Progenitor cell of endocrine pancreas (in vitro differentiated cells): ENCODE results near the gene TSPAN4. TPM values are rescaled to one million over a fixed set of nuclear protein-coding genes. Genes with fewer than 3 reads are reported as not detected.

Experiments
- DNase-seq: peaks from one replicate; pipeline ENCODE4 v3.0.0; 2021; ENCODE audit warnings: low spot score; ENCODE audit not compliant: unreplicated experiment
- H3K27ac Mint-ChIP-seq: 2 replicates; pipeline ENCODE4 v1.8.0; 2021; ENCODE audit warnings: mild to moderate bottlenecking, moderate library complexity, mixed read lengths
- H3K27me3 Mint-ChIP-seq: 2 replicates; pipeline ENCODE4 v1.8.0; 2021; ENCODE audit warnings: mixed read lengths
- H3K36me3 Mint-ChIP-seq: 2 replicates; pipeline ENCODE4 v1.8.0; 2022; ENCODE audit warnings: mixed read lengths; ENCODE audit not compliant: insufficient read depth
- H3K4me1 Mint-ChIP-seq: 2 replicates; pipeline ENCODE4 v1.8.0; 2021; ENCODE audit warnings: low read depth, mixed read lengths
- H3K4me3 Mint-ChIP-seq: 2 replicates; pipeline ENCODE4 v1.8.0; 2021; ENCODE audit warnings: low read depth, mild to moderate bottlenecking, moderate library complexity, mixed read lengths
- H3K9me3 Mint-ChIP-seq: 2 replicates; pipeline ENCODE4 v1.8.0; 2021; ENCODE audit warnings: low read depth, mixed read lengths
- total RNA-seq: library from RNA; stranded (reverse); gene quantifications from 2 replicates; pipeline ENCODE4 v1.2.1, GENCODE V29; 2021
- TF ChIP-seq, protein P1 (sequence below): fragments of 200-600 bp; sonication (generic); IDR thresholded peaks from one replicate; pipeline ENCODE4 v1.5.0; 2021; ENCODE audit warnings: antibody characterized with exemption, mild to moderate bottlenecking; ENCODE audit not compliant: unreplicated experiment

TSPAN4 gene
- total RNA-seq, 1 donor from 2014 or later: 24.9 TPM

DNA sequence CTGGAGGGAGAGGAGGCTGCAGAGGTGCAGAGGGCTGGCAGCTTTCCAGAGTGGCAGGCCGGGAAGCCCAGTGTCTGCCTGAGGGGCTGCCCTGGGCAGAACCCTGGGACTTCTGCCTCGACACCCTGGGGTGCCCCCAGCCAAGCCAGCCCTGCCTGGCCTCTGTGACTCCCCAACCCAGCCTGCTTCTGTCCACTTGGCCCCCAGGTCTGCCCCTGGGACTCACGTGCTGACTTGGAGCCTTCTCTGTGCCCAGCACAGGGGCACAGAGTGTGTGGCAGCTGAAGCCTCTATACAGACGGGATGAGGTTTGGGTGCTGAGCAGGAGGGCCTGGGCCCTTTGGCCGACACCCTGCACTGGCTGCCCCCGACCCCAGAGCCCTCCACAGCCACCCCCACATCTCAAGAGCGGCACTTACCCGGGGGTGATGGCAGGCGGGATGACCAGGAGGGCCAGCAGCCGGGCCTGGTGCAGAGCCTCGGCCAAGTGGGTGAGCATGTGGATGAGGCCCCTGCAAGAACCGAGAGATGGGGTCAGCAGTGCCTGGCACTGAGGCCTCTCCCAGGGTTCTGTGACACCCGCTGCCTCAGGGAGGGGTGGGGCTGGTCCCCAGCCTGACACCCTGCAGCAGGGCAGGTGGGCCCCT, 50.5 kb downstream of the TSPAN4 start:
- no peaks in the 10 kb centered on the region for H3K27me3 Mint-ChIP-seq
- H3K4me3 Mint-ChIP-seq: no peak overlapping the region
- TF ChIP-seq, protein P1, sequence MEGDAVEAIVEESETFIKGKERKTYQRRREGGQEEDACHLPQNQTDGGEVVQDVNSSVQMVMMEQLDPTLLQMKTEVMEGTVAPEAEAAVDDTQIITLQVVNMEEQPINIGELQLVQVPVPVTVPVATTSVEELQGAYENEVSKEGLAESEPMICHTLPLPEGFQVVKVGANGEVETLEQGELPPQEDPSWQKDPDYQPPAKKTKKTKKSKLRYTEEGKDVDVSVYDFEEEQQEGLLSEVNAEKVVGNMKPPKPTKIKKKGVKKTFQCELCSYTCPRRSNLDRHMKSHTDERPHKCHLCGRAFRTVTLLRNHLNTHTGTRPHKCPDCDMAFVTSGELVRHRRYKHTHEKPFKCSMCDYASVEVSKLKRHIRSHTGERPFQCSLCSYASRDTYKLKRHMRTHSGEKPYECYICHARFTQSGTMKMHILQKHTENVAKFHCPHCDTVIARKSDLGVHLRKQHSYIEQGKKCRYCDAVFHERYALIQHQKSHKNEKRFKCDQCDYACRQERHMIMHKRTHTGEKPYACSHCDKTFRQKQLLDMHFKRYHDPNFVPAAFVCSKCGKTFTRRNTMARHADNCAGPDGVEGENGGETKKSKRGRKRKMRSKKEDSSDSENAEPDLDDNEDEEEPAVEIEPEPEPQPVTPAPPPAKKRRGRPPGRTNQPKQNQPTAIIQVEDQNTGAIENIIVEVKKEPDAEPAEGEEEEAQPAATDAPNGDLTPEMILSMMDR: no peak
- no peak overlapping the region for H3K27ac Mint-ChIP-seq
- no peaks in the 10 kb centered on the region for H3K4me1 Mint-ChIP-seq
- no peaks in the 10 kb centered on the region for H3K9me3 Mint-ChIP-seq
- no peak for DNase-seq
- H3K36me3 Mint-ChIP-seq: no peaks in the 10 kb centered on the region

DNA sequence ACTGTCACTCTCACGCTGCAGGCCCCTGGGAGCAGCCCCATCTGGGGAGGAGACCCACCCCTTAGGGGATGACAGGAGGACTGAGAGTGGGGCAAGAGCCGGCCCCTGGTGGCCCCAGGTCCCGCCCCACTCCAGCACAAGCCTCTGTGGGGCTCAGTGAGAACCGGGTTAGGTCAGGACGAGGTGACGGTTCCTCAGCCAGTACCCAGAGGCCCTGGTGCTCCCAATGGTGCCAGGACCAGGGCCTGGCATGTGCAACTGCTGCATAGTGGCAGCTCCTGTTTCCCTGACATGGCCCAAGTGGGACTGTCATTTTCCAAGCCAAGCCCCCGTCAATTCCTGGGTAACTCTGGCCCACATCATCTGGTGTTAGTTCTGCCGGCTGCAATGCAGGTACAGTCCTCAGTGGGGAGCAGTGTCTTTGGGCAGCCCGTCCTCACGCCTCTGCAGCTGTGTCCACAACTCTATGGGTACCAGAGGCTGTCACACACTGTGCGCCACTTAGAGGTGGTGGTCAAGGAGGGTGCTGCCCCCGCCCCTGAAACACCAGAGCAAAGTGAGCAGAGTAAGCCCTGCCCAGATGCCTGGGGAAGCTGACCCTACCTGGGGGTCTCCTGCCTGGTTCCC, 52.0 kb downstream of the TSPAN4 start:
- DNase-seq: no peak
- no peaks in the 10 kb centered on the region for H3K36me3 Mint-ChIP-seq

DNA sequence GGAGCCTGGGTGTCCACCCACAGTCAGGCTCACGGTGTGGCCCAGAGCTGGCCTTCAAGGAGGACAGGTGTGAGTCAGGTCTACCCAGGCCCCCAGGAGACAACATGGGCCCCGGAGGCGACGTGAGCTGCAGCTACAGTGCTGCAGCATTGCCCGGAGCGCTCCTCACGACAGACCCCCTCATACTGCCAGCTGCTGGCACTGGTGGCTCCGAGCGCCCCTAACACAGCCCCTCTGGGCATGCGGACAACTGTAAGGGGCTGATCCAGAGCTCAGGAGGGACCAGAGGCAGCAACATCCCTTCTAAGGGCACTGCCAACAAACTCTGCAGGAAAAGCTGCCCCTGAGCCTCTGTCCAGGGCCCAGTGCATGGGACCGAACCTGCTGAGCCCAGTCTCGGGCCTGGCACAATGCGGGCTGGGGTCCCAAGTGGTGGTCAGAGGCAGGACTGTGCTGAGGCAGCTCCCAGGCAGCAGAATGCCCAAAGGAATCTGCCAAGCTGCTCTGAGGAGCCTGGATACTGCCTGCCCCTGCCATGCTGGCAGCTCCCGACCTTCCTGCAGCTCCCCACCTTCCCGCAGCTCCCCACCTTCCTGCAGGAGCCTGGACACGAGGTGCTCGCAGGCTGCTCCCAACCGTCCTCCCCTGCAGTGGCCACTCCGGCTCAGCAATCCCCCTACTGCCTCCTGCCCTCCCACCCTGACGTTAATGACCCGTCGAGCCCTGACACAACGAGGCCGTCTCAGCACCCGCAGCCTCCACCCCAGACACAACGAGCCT, 52.9 kb downstream of the TSPAN4 start:
- TF ChIP-seq, protein P1: no peak
- Mint-ChIP-seq H3K4me1 (no peaks in the 10 kb centered on the region), H3K4me3 (no peak overlapping the region), H3K36me3 (peaks cover 2% of the 10 kb centered on the region), H3K27me3 (no peaks in the 10 kb centered on the region), H3K9me3 (no peaks in the 10 kb centered on the region), H3K27ac (no peak overlapping the region)
- DNase-seq: no peak

More for the DNA sequence above, 52.0 kb downstream of the TSPAN4 start:
- Mint-ChIP-seq H3K4me3 (no peak overlapping the region), H3K27ac (no peak overlapping the region), H3K9me3 (no peaks in the 10 kb centered on the region), H3K4me1 (no peaks in the 10 kb centered on the region), H3K27me3 (no peaks in the 10 kb centered on the region)
- TF ChIP-seq, protein P1: no peak

DNA sequence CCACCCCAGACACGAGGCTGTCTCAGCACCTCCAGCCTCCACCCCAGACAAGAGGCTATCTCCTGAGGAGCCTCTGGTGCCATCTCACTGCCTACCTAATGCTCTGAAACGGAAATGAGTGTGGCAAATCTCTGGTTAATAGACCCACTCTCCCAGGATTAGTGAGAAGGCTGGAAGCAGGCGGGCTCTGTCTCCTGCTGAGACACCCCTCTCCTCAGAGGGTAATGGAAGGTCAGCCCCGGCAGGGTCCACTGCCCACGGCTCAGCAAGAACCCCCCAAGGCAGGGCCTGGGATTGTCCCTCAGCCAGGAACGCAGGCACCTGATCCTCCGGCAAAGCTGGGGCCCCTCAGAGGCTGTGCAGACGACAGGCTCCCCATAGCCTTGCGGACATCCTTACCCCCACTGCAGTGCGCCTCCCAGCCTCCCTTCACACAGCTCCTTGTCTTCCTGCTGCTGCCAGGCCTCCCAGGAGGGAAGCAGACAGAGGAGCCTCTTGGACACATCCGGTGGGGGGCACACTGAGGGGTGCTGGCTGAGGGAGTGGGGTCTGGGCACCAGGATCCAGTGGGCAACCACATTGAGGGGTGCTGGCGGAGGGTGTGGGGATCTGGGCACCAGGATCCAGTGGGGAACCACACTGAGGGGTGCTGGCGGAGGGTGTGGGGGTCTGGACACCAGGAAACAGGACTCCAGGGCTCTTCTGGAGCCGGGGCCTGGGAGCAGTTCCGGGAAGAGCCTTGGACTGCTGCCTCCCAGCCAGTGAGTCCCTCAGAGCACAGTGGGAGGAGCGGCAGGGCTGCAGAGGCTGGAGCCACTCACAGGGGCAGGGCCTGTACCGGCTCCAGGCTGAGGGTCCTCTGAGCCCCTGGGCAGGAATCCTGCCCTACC, 54.8 kb downstream of the TSPAN4 start:
- H3K27ac Mint-ChIP-seq: no peak overlapping the region
- peaks cover 8% of the 10 kb centered on the region for H3K36me3 Mint-ChIP-seq
- no peak for DNase-seq
- TF ChIP-seq, protein P1: no peak
- H3K4me3 Mint-ChIP-seq: no peak overlapping the region
- no peaks in the 10 kb centered on the region for H3K9me3 Mint-ChIP-seq
- H3K4me1 Mint-ChIP-seq: no peaks in the 10 kb centered on the region
- no peaks in the 10 kb centered on the region for H3K27me3 Mint-ChIP-seq

DNA sequence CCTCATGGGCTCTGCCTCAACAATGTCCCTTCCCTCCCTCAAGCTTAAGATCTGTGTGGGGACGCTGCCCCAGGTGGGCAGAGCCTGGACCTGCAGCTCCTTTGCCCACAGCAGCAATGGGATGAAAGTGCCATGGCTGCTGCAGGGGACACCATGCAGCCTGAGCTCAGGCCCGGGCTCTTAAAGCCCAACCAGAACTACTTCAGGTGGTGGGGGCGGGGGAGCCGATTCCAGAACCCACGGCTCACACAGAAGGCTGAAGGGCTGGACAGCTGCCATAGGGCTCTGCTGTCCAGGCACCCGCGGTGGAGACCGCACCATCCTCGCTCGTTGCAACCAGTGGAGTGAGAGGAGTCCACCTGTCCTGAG, 55.5 kb downstream of the TSPAN4 start:
- TF ChIP-seq, protein P1: no peak
- peaks cover 8% of the 10 kb centered on the region for H3K36me3 Mint-ChIP-seq
- no peaks in the 10 kb centered on the region for H3K4me1 Mint-ChIP-seq
- no peak overlapping the region for H3K27ac Mint-ChIP-seq
- no peaks in the 10 kb centered on the region for H3K9me3 Mint-ChIP-seq
- no peaks in the 10 kb centered on the region for H3K27me3 Mint-ChIP-seq
- no peak for DNase-seq
- H3K4me3 Mint-ChIP-seq: no peak overlapping the region
